MCF 10A (cell line): ENCODE results near the gene GMCL1. TPM values are rescaled to one million over a fixed set of nuclear protein-coding genes. Genes with fewer than 3 reads are reported as not detected.

Experiments used
- BruUV-seq: library from RNA; stranded (reverse); fragments of 400-500 nt; replicated peaks from 2 replicates; lab custom pipeline; 2021; lab: Mats Ljungman, UMichigan
- CTCF ChIA-PET: fragments of 300-600 bp; sonication (Branson Sonifier 250); formaldehyde crosslinking; extraction: SDS; loops from one replicate; lab custom pipeline; 2021; ENCODE audit warnings: antibody characterized with exemption, inconsistent platforms; lab: Yijun Ruan, JAX
- POLR2A ChIA-PET: fragments of 300-600, 350-650 bp; sonication (Branson Sonifier 250); formaldehyde crosslinking; extraction: SDS; loops from one replicate; lab custom pipeline; 2020; ENCODE audit warnings: antibody characterized with exemption, inconsistent platforms; lab: Yijun Ruan, JAX
- DNase-seq: peaks from one replicate; pipeline ENCODE4 v3.0.0-alpha.2; 2018; ENCODE audit not compliant: unreplicated experiment
- H3K27ac Mint-ChIP-seq: one replicate; pipeline ENCODE4 v1.8.0; 2022; ENCODE audit warnings: mild to moderate bottlenecking, low read depth, mixed read lengths; ENCODE audit not compliant: unreplicated experiment
- H3K27me3 Mint-ChIP-seq: one replicate; pipeline ENCODE4 v1.8.0; 2022; ENCODE audit warnings: mixed read lengths; ENCODE audit not compliant: insufficient read depth, unreplicated experiment
- H3K36me3 Mint-ChIP-seq: one replicate; pipeline ENCODE4 v1.8.0; 2022; ENCODE audit warnings: mild to moderate bottlenecking, moderate library complexity, mixed read lengths; ENCODE audit not compliant: insufficient read depth, unreplicated experiment
- H3K4me1 Mint-ChIP-seq: one replicate; pipeline ENCODE4 v1.8.0; 2022; ENCODE audit warnings: mixed read lengths; ENCODE audit not compliant: insufficient read depth, unreplicated experiment
- H3K4me3 Mint-ChIP-seq: one replicate; pipeline ENCODE4 v1.8.0; 2022; ENCODE audit warnings: mild to moderate bottlenecking, moderate library complexity, mixed read lengths; ENCODE audit not compliant: unreplicated experiment
- H3K9me3 Mint-ChIP-seq: one replicate; pipeline ENCODE4 v1.8.0; 2022; ENCODE audit warnings: mixed read lengths; ENCODE audit not compliant: unreplicated experiment
- intact Hi-C: fragments of 100-400 bp; cut with micrococcal nuclease; formaldehyde crosslinking; loops from 2 replicates; pipeline ENCODE4 v1.14.1; 2022
- total RNA-seq: library from RNA; stranded (reverse); gene quantifications from 2 replicates; pipeline ENCODE4 v1.2.3, GENCODE V29; 2022
- TF ChIP-seq, protein P1 (sequence below): fragments of 200-600 bp; IDR thresholded peaks from one replicate; pipeline ENCODE4 v1.8.0; 2022; ENCODE audit warnings: antibody characterized with exemption, mild to moderate bottlenecking; ENCODE audit not compliant: unreplicated experiment

Gene GMCL1
- total RNA-seq, 1 experiment from 2014 or later, result 13.6 TPM

DNA sequence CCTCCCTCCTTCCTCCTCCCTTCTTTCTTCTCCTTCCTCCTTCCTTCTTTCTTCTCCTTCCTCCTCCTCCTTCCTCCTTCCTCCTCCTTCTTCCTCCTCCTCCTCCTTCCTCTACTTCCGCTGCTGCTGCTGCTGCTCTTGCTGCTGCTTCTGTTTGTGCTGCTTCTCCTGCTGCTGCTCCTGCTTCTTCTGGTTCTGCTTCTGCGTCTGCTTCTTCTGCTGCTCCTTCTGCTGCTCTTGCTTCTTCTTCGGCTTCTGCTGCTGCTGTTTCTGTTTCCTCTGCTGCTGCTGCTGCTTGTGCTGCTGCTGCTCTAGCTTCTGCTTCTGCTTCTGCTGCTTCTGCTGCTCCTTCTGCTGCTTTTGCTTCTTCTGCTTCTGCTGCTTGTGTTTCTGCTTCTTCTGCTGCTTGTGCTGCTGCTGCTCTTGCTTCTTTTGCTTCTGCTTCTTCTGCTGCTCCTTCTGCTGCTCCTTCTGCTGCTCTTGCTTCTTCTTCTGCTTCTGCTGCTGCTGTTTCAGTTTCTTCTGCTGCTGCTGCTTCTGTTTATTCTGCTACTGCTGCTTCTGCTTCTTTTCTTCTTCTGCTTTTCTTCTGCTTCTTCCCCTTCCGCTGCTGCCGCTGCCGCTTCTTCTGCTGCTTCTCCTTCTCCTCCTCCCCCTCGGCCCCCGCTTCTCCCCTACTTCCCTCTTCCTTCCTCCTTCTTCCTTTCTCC is 72.9 kb downstream of the GMCL1 start:
- Mint-ChIP-seq H3K4me3 (no peak overlapping the region), H3K27me3 (no peaks in the 10 kb centered on the region), H3K9me3 (no peaks in the 10 kb centered on the region), H3K27ac (no peak overlapping the region), H3K36me3 (peaks cover 84% of the 10 kb centered on the region), H3K4me1 (peaks cover 15% of the 10 kb centered on the region)
- TF ChIP-seq, protein P1, sequence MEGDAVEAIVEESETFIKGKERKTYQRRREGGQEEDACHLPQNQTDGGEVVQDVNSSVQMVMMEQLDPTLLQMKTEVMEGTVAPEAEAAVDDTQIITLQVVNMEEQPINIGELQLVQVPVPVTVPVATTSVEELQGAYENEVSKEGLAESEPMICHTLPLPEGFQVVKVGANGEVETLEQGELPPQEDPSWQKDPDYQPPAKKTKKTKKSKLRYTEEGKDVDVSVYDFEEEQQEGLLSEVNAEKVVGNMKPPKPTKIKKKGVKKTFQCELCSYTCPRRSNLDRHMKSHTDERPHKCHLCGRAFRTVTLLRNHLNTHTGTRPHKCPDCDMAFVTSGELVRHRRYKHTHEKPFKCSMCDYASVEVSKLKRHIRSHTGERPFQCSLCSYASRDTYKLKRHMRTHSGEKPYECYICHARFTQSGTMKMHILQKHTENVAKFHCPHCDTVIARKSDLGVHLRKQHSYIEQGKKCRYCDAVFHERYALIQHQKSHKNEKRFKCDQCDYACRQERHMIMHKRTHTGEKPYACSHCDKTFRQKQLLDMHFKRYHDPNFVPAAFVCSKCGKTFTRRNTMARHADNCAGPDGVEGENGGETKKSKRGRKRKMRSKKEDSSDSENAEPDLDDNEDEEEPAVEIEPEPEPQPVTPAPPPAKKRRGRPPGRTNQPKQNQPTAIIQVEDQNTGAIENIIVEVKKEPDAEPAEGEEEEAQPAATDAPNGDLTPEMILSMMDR, result no peak
- BruUV-seq, result no TSS peak
- CTCF ChIA-PET, result no interaction called here
- POLR2A ChIA-PET, result interaction anchor here (1.2 to 2.3 kb wide), 2 partner anchors 9 to 10 kb away, joined by 3 to 7 read pairs; no protein-coding TSS in a partner anchor
- no peak for DNase-seq
- intact Hi-C loops, result no loop called here

DNA sequence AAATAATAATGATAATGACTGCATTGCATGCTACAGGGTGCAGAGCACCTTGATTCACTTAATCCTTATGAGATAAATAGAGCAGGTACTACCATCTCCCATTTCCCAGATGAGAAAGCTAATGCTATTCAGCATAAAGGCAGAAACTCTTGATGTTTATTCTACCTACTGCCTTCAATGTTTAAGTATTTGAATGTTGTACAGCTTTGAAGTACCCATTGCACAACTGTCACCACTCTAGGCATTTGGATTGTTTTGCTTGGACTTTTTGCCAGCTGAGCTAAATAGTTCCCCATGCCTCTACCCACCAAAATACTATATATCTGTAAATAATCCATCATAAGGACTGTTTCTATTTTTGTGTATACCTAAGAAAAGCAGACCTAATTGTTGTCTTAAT is 77.8 kb downstream of the GMCL1 start:
- H3K4me1 Mint-ChIP-seq, result peaks cover 3% of the 10 kb centered on the region
- H3K4me3 Mint-ChIP-seq, result no peak overlapping the region
- H3K27me3 Mint-ChIP-seq, result no peaks in the 10 kb centered on the region
- no peak for DNase-seq
- BruUV-seq, result no TSS peak
- intact Hi-C loops, result no loop called here
- no peaks in the 10 kb centered on the region for H3K9me3 Mint-ChIP-seq
- TF ChIP-seq, protein P1, result no peak
- peaks cover 73% of the 10 kb centered on the region for H3K36me3 Mint-ChIP-seq
- ChIA-PET POLR2A (no interaction called here), CTCF (interaction anchor here (0.6 to 1.9 kb wide), 3 partner anchors 11 to 184 kb away, joined by 3 to 4 read pairs (median 4); no protein-coding TSS in a partner anchor)
- no peak overlapping the region for H3K27ac Mint-ChIP-seq

DNA sequence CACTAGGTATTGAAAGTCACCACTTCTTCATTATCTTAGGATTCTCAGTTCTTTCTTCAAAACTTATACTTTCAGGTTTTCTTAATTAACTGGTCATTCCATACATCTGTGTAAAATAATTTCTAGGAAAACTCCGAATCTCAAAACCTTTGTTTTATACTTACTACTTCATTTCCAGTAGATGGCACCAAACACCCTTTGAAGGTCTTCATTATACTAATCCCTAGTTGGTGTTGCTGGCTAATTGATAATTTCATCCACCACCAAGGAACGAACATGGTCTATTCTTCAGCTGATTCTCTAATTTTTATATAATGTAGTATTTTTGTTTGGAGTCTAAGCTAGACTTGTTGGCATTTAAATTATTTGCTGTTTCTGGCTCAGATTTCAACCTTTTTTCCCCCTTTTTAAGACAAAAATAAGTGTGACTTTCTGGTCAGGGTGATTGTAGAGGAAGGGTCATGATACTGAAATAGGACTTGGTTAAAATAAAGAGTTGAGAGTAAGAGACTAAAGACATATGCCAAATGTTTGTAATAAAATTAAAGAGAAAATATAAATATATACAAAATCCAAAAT is 82.6 kb downstream of the GMCL1 start:
- Mint-ChIP-seq H3K4me1 (peaks cover 10% of the 10 kb centered on the region), H3K36me3 (peaks cover 30% of the 10 kb centered on the region), H3K9me3 (no peaks in the 10 kb centered on the region), H3K27me3 (no peaks in the 10 kb centered on the region), H3K27ac (no peak overlapping the region), H3K4me3 (no peak overlapping the region)
- intact Hi-C loops, result loop anchor here (10.0 kb wide), 1 partner anchor 733 kb away; no protein-coding TSS in a partner anchor
- peak; percentile 71 for DNase-seq
- no TSS peak for BruUV-seq
- TF ChIP-seq, protein P1, result peak; percentile 57
- ChIA-PET POLR2A (interaction anchor here (0.6 to 9.2 kb wide), 9 partner anchors 10 to 278 kb away, joined by 3 to 319 read pairs (median 51); partner anchors contain the start of genes ANXA4, C2orf42, PCBP1 and SNRNP27), CTCF (interaction anchor here (0.6 to 6.8 kb wide), 16 partner anchors 11 to 391 kb away, joined by 3 to 106 read pairs (median 4); no protein-coding TSS in a partner anchor)
